ENCODE data around the gene CRLF3. TPM values are rescaled to one million over a fixed set of nuclear protein-coding genes. Genes with fewer than 3 reads are reported as not detected.

CRLF3 gene
- total RNA-seq, 3 donors from 2014 or later: 15.4 to 18.7 (median 17.7) TPM

GRCh38 chr17:30801671-30802070, 22.8 kb downstream of the CRLF3 start:
- Histone ChIP-seq H3K9me3 (no peaks in the 10 kb centered on the region), H3K4me1 (no peaks in the 10 kb centered on the region), H3K36me3 (no peaks in the 10 kb centered on the region), H3K27me3 (no peaks in the 10 kb centered on the region), H3K27ac (no peak overlapping the region), H3K4me3 (no peak overlapping the region)
- no peak for DNase-seq (ENCODE audit: low spot score in 2 of 2)
- intact Hi-C loops (cut with DNase I; ENCODE audit: low total_unique reads): no loop called here
- TF ChIP-seq POLR2AphosphoS5 (IDR thresholded peaks at IDR 0.05) (no peak), CTCF (IDR thresholded peaks at IDR 0.05) (no peak), POLR2A (IDR thresholded peaks at IDR 0.05) (no peak)

- Histone ChIP-seq H3K27me3 (no peaks in the 10 kb centered on the region), H3K36me3 (no peaks in the 10 kb centered on the region), H3K27ac (no peak overlapping the region), H3K4me3 (no peak overlapping the region), H3K9me3 (no peaks in the 10 kb centered on the region), H3K4me1 (no peaks in the 10 kb centered on the region)
- TF ChIP-seq POLR2A (IDR thresholded peaks at IDR 0.05) (no peak), CTCF (IDR thresholded peaks at IDR 0.05) (no peak), POLR2AphosphoS5 (IDR thresholded peaks at IDR 0.05) (no peak)
- no peak for DNase-seq (ENCODE audit: low spot score in 2 of 2)
- intact Hi-C loops (cut with DNase I; ENCODE audit: low total_unique reads): no loop called here
These were observed 28.5 kb downstream of the CRLF3 start for GRCh38 chr17:30796016-30796415.

GRCh38 chr17:30794372-30794771, 30.1 kb downstream of the CRLF3 start:
- intact Hi-C loops (cut with DNase I; ENCODE audit: low total_unique reads): no loop called here
- Histone ChIP-seq H3K9me3 (no peaks in the 10 kb centered on the region), H3K4me3 (no peak overlapping the region), H3K36me3 (no peaks in the 10 kb centered on the region), H3K27me3 (no peaks in the 10 kb centered on the region), H3K27ac (no peak overlapping the region), H3K4me1 (no peaks in the 10 kb centered on the region)
- no peak for TF ChIP-seq POLR2AphosphoS5 (IDR thresholded peaks at IDR 0.05)
- no peak for TF ChIP-seq CTCF (IDR thresholded peaks at IDR 0.05)
- DNase-seq (ENCODE audit: low spot score in 2 of 2): no peak

- DNase-seq (ENCODE audit: low spot score in 2 of 2): no peak
- H3K27ac ChIP-seq: no peak overlapping the region
- H3K4me3 ChIP-seq: no peak overlapping the region
- H3K9me3 ChIP-seq: no peaks in the 10 kb centered on the region
- H3K36me3 ChIP-seq: no peaks in the 10 kb centered on the region
- intact Hi-C loops (cut with DNase I; ENCODE audit: low total_unique reads): no loop called here
- no peaks in the 10 kb centered on the region for H3K4me1 ChIP-seq
- TF ChIP-seq POLR2AphosphoS5 (IDR thresholded peaks at IDR 0.05): no peak
- no peak for TF ChIP-seq POLR2A (IDR thresholded peaks at IDR 0.05)
- no peak for TF ChIP-seq CTCF (IDR thresholded peaks at IDR 0.05)
- no peaks in the 10 kb centered on the region for H3K27me3 ChIP-seq
These were observed 31.1 kb downstream of the CRLF3 start for GRCh38 chr17:30793282-30793977.

- no peak for DNase-seq (ENCODE audit: low spot score in 2 of 2)
- H3K27ac ChIP-seq: no peak overlapping the region
- no peaks in the 10 kb centered on the region for H3K4me1 ChIP-seq
- H3K9me3 ChIP-seq: no peaks in the 10 kb centered on the region
- no peaks in the 10 kb centered on the region for H3K36me3 ChIP-seq
- H3K4me3 ChIP-seq: no peak overlapping the region
- intact Hi-C loops (cut with DNase I; ENCODE audit: low total_unique reads): no loop called here
- TF ChIP-seq POLR2AphosphoS5 (IDR thresholded peaks at IDR 0.05) (no peak), CTCF (IDR thresholded peaks at IDR 0.05) (no peak), POLR2A (IDR thresholded peaks at IDR 0.05) (no peak)
- no peaks in the 10 kb centered on the region for H3K27me3 ChIP-seq
These were observed 34.2 kb downstream of the CRLF3 start for GRCh38 chr17:30790279-30790678.
